ENCODE data around the gene ENOSF1.

GRCh38 chr18:710418-711300 lies 1.8 kb downstream of the ENOSF1 start:
- TF ChIP-seq CTCF (IDR thresholded peaks at IDR 0.05) (no peak), POLR2AphosphoS5 (IDR thresholded peaks at IDR 0.05) (no peak)
